ENCODE measurements around the gene NAGK. TPM values are rescaled to one million over a fixed set of nuclear protein-coding genes. Genes with fewer than 3 reads are reported as not detected.

The NAGK gene
- total and polyA plus RNA-seq, 9 of the 15 experiments (the other 6 are each of a cell fraction or from before 2014, with no cell fraction given), result 4.9 to 14.9 (median 10.6) TPM

GRCh38 chr2:71068218-71069035, at the start of gene NAGK (continued):
- 0 out of 2 replicates have a peak, but pooled peaks have one; percentile 33 for TF ChIP-seq DEAF1 (CRISPR knock-in tag; IDR thresholded peaks at IDR 0.05)
- TF ChIP-seq ZBTB40 (IDR thresholded peaks at IDR 0.05), result peak; percentile 76
- TF ChIP-seq ZBTB40 (CRISPR knock-in tag; IDR thresholded peaks at IDR 0.05), result no peak
- TF ChIP-seq ZNF174 (CRISPR knock-in tag; IDR thresholded peaks at IDR 0.05), result no peak
- TF ChIP-seq ZKSCAN3 (CRISPR knock-in tag; IDR thresholded peaks at IDR 0.05), result no peak
- TF ChIP-seq NBN (IDR thresholded peaks at IDR 0.05; ENCODE audit: low read depth), result peak; percentile 82
- TF ChIP-seq RAD21 (CRISPR knock-in tag; conservative IDR thresholded peaks at IDR 0.05 in 1 of 2, IDR thresholded peaks at IDR 0.05 in 1 of 2), result peak in 1 of 2 experiments; percentile 22; a peak in 1 of 4 replicates

Data from K562 (cell line).